DND-41 (cell line): ENCODE data around the gene ZC3H13.

ENCODE experiments used
- ATAC-seq: fragments of 200-7000 bp; cut with Tn5 transposase; 3 replicates; pipeline ENCODE4 v1.9.1; 2021; ENCODE audit warnings: low read depth; ENCODE audit not compliant: insufficient read depth
- DNase-seq: peaks from one replicate; pipeline ENCODE4 v3.0.0-alpha.2; 2020
- H2AFZ ChIP-seq: 2 replicates; pipeline ENCODE4 v1.6.0; 2012; ENCODE audit warnings: low read depth, low read length
- H3K27ac ChIP-seq: 2 replicates; pipeline ENCODE4 v1.5.1; 2012; ENCODE audit warnings: low read length, inconsistent platforms
- H3K27me3 ChIP-seq: fragments of 200-600 bp; sonication (generic); 2 replicates; pipeline ENCODE4 v1.6.0; 2012; ENCODE audit warnings: low read length, mild to moderate bottlenecking, inconsistent platforms; ENCODE audit not compliant: insufficient read depth, poor library complexity
- H3K36me3 ChIP-seq: 2 replicates; pipeline ENCODE4 v1.5.1; 2012; ENCODE audit warnings: low read length, inconsistent platforms; ENCODE audit not compliant: insufficient read depth
- H3K4me1 ChIP-seq: 2 replicates; pipeline ENCODE4 v1.5.1; 2012; ENCODE audit warnings: mild to moderate bottlenecking, low read length; ENCODE audit not compliant: insufficient read depth
- H3K4me2 ChIP-seq: 2 replicates; pipeline ENCODE4 v1.6.0; 2012; ENCODE audit warnings: mild to moderate bottlenecking, moderate library complexity, low read length, inconsistent platforms; ENCODE audit not compliant: insufficient read depth
- H3K4me3 ChIP-seq, 2 experiments: fragments of 200-600 bp in 1 of 2; shearing (Covaris generic) in 1 of 2; 2 replicates each; pipeline ENCODE4 v1.5.1; 2012 to 2016; ENCODE audit warnings: inconsistent platforms in 2 of 2, low read length in 2 of 2, mild to moderate bottlenecking in 2 of 2, low read depth in 1 of 2, moderate library complexity in 1 of 2
- H3K79me2 ChIP-seq: 2 replicates; pipeline ENCODE4 v1.6.0; 2012; ENCODE audit warnings: low read length, inconsistent platforms; ENCODE audit not compliant: insufficient read depth
- H3K9ac ChIP-seq: 2 replicates; pipeline ENCODE4 v1.6.0; 2012; ENCODE audit warnings: low read depth, mild to moderate bottlenecking, inconsistent platforms, low read length, moderate library complexity
- H3K9me3 ChIP-seq: 2 replicates; pipeline ENCODE4 v1.5.1; 2012; ENCODE audit warnings: low read length, moderate library complexity, mild to moderate bottlenecking, inconsistent platforms; ENCODE audit not compliant: insufficient read depth, severe bottlenecking
- H4K20me1 ChIP-seq: 2 replicates; pipeline ENCODE4 v1.6.0; 2012; ENCODE audit warnings: low read length; ENCODE audit not compliant: insufficient read depth
- EZH2 ChIP-seq: IDR thresholded peaks from 3 replicates; pipeline ENCODE4 v1.6.1; 2012; ENCODE audit warnings: borderline replicate concordance, low read depth, mild to moderate bottlenecking, moderate library complexity, low read length, inconsistent platforms; ENCODE audit not compliant: severe bottlenecking
- TF ChIP-seq, protein P1 (sequence below): IDR thresholded peaks from 2 replicates; pipeline ENCODE4 v1.5.1; 2012; ENCODE audit warnings: borderline replicate concordance, low read length, moderate library complexity, mild to moderate bottlenecking; ENCODE audit not compliant: poor library complexity, severe bottlenecking; ENCODE audit errors: extremely low read depth

ZC3H13 gene

DNA sequence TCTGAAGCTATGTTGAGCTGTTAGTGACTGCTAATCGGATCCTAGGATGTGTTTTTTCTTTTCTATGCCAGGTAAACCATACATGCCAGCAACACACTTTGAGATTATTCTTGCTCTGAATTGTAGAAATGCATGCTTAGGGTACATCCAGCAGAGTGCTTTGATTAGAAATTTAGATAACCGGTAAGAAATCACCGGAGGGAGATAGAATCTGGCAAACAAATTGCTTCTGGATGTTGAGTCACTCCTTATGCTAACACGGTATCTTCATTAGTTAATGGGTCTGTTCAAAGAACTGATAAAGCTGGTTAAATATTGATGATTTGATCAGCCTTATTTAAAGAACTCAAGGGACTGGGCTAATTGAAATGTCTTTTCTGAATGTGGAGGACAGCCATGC lies 115.9 kb downstream of the ZC3H13 start:
- TF ChIP-seq EZH2: no peak
- TF ChIP-seq, protein P1, sequence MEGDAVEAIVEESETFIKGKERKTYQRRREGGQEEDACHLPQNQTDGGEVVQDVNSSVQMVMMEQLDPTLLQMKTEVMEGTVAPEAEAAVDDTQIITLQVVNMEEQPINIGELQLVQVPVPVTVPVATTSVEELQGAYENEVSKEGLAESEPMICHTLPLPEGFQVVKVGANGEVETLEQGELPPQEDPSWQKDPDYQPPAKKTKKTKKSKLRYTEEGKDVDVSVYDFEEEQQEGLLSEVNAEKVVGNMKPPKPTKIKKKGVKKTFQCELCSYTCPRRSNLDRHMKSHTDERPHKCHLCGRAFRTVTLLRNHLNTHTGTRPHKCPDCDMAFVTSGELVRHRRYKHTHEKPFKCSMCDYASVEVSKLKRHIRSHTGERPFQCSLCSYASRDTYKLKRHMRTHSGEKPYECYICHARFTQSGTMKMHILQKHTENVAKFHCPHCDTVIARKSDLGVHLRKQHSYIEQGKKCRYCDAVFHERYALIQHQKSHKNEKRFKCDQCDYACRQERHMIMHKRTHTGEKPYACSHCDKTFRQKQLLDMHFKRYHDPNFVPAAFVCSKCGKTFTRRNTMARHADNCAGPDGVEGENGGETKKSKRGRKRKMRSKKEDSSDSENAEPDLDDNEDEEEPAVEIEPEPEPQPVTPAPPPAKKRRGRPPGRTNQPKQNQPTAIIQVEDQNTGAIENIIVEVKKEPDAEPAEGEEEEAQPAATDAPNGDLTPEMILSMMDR: no peak
- Histone ChIP-seq H3K27me3 (peaks cover 9% of the 10 kb centered on the region), H3K27ac (no peak overlapping the region)

DNA sequence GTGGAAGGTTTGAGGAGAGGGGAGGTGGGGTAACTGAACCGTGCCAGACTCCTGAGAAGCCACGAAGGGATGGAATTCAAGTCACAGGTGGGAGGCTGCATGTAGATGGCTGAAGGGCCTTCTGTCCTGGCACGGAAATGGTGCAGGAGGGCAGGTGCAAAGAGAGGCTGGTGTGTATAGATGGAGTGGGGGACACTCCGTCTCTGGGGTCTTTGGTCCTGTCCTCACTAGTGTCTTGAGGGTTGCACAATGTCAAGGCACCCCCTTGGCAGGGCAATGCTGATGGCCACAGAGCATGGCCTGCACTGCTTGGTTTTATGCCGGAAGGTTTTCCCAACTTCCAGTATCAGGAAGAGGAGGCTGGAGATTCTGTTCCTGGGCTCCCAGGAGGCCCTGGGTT lies 118.3 kb downstream of the ZC3H13 start:
- Histone ChIP-seq H3K9me3 (no peaks in the 10 kb centered on the region), H3K4me1 (no peaks in the 10 kb centered on the region), H2AFZ (no peak overlapping the region), H4K20me1 (no peaks in the 10 kb centered on the region), H3K36me3 (no peaks in the 10 kb centered on the region), H3K4me2 (no peak overlapping the region), H3K4me3 (no peak overlapping the region), H3K9ac (no peak overlapping the region), H3K27me3 (peaks cover 9% of the 10 kb centered on the region), H3K79me2 (no peaks in the 10 kb centered on the region), H3K27ac (no peak overlapping the region)
- DNase-seq: no peak
- TF ChIP-seq, protein P1: no peak
- no peak for TF ChIP-seq EZH2
- ATAC-seq: no peak

More for the DNA sequence above, 115.9 kb downstream of the ZC3H13 start:
- Histone ChIP-seq H3K4me2 (no peak overlapping the region), H4K20me1 (no peaks in the 10 kb centered on the region), H3K4me3 (no peak overlapping the region), H3K9me3 (no peaks in the 10 kb centered on the region), H3K9ac (no peak overlapping the region), H3K79me2 (no peaks in the 10 kb centered on the region), H3K4me1 (no peaks in the 10 kb centered on the region), H2AFZ (no peak overlapping the region), H3K36me3 (no peaks in the 10 kb centered on the region)
- DNase-seq: no peak
- no peak for ATAC-seq

DNA sequence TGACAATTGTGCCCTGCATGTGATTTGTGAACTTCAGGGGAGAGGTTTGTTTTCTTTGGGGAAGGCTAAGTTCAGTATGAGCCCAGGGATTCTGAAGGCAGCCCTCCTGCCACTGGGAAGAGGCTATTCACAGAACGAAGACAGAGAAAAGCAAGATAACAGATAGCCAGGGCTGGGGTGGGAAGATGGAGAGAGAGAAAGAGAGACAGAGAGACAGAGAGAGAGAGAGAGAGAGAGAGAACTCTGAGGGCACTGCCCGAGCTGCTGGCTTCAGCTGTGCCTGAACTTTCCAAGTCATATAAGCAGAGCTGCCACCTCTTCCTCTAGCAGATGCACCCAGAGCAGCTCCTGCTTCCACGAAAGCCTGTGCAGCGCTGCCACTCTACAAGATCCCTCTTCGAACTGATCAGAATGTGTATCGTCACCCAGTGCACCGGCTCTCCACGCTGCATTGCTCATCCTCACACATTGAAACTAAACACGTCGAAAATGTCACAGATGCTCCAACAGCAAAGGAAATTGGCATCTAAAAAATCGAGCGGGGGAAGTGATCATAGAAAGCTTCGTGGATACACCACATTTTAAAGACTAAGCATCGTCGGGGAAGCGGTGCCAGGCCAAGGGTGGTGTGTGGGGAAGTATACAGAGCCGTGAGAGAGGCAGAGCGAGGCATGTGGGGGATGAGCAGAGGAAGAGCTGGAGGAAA lies 119.2 kb downstream of the ZC3H13 start:
- peaks cover 9% of the 10 kb centered on the region for H3K27me3 ChIP-seq
- DNase-seq: no peak
- no peak overlapping the region for H3K27ac ChIP-seq
- no peak for ATAC-seq
- H3K36me3 ChIP-seq: no peaks in the 10 kb centered on the region
- no peaks in the 10 kb centered on the region for H3K9me3 ChIP-seq
- TF ChIP-seq, protein P1: no peak
- TF ChIP-seq EZH2: no peak
- H4K20me1 ChIP-seq: no peaks in the 10 kb centered on the region
- H3K9ac ChIP-seq: no peak overlapping the region
- no peak overlapping the region for H2AFZ ChIP-seq
- H3K4me2 ChIP-seq: no peak overlapping the region
- no peak overlapping the region for H3K4me3 ChIP-seq
- no peaks in the 10 kb centered on the region for H3K4me1 ChIP-seq
- H3K79me2 ChIP-seq: no peaks in the 10 kb centered on the region

DNA sequence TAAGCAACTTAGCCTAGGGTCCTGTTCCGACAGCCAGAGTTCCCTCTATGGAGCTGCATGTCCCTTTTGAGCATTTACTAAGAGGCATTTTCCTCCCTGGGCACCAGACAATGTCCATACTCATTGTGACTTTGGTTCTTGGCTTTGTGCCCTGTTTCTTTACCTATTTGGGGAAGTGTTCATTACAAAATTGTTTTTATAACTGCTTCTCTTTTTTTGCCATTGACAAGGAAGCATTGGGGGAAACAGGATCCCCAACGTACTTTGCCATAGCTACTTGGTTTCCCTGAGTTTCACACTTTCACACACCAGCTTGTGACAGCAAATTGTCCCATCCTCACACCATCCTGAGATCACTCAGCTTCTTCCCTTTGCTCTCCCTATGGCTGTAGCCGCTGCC lies 119.9 kb downstream of the ZC3H13 start:
- Histone ChIP-seq H3K36me3 (no peaks in the 10 kb centered on the region), H3K4me1 (no peaks in the 10 kb centered on the region), H3K27ac (no peak overlapping the region), H3K9me3 (no peaks in the 10 kb centered on the region), H3K79me2 (no peaks in the 10 kb centered on the region), H3K4me2 (no peak overlapping the region), H3K4me3 (no peak overlapping the region), H2AFZ (no peak overlapping the region), H3K27me3 (peaks cover 9% of the 10 kb centered on the region), H4K20me1 (no peaks in the 10 kb centered on the region), H3K9ac (no peak overlapping the region)
- no peak for ATAC-seq
- DNase-seq: no peak
- TF ChIP-seq EZH2: no peak
- TF ChIP-seq, protein P1: no peak
